HEK293 (cell line): ENCODE data around the gene NIPAL3.

Experiments
- CTCF ChIA-PET: fragments of 350-600 bp; formaldehyde crosslinking; extraction: SDS; loops from one replicate; lab custom pipeline; 2021; ENCODE audit warnings: antibody characterized with exemption; lab: Yijun Ruan, JAX
- POLR2A ChIA-PET: fragments of 300-600 bp; formaldehyde crosslinking; extraction: SDS; loops from one replicate; lab custom pipeline; 2020; ENCODE audit warnings: antibody characterized with exemption, inconsistent platforms; lab: Yijun Ruan, JAX
- H3K27ac ChIP-seq: fragments of 200-500 bp; sonication (Bioruptor generic); 2 replicates; pipeline ENCODE4 v1.5.1; 2014; ENCODE audit warnings: low read depth, low read length, control low read depth, inconsistent platforms; ENCODE audit errors: extremely low read depth
- H3K36me3 ChIP-seq, 2 experiments: fragments of 200-500 bp in 1 of 2; sonication (Bioruptor generic) in 1 of 2; 1 replicate in 1 of 2; 2 replicates in 1 of 2; pipeline ENCODE4 v1.5.1; 2014 to 2017; ENCODE audit warnings: inconsistent platforms in 2 of 2, low read length in 2 of 2; ENCODE audit not compliant: control insufficient read depth in 2 of 2, insufficient read depth in 1 of 2
- H3K4me1 ChIP-seq: fragments of 200-500 bp; sonication (Bioruptor generic); 2 replicates; pipeline ENCODE4 v1.5.1; 2014; ENCODE audit warnings: mild to moderate bottlenecking, low read length, inconsistent platforms; ENCODE audit not compliant: control insufficient read depth, insufficient read depth
- H3K4me3 ChIP-seq: 2 replicates; pipeline ENCODE4 v1.5.1; 2011; ENCODE audit warnings: low read depth, mild to moderate bottlenecking, control low read depth, low read length, moderate library complexity
- H3K9me3 ChIP-seq: fragments of 200-500 bp; sonication (Bioruptor generic); 2 replicates; pipeline ENCODE4 v1.5.1; 2014; ENCODE audit warnings: low read depth, low read length, inconsistent platforms; ENCODE audit not compliant: control insufficient read depth, insufficient read depth
- EGR2 ChIP-seq: fragments of 450-650 bp; formaldehyde crosslinking; IDR thresholded peaks from 2 replicates; pipeline ENCODE4 v1.5.1; 2016; ENCODE audit warnings: low read depth, missing biosample characterization, missing genetic modification characterization
- KLF7 ChIP-seq: fragments of 450-650 bp; formaldehyde crosslinking; IDR thresholded peaks from 2 replicates; pipeline ENCODE4 v1.5.1; 2016; ENCODE audit warnings: missing biosample characterization, missing genetic modification characterization, borderline replicate concordance
- ZBTB49 ChIP-seq: fragments of 450-650 bp; formaldehyde crosslinking; IDR thresholded peaks from 2 replicates; pipeline ENCODE4 v1.5.1; 2016; ENCODE audit warnings: missing biosample characterization, missing genetic modification characterization, low read depth
- ZFHX2 ChIP-seq: fragments of 450-650 bp; formaldehyde crosslinking; conservative IDR thresholded peaks from 2 replicates; pipeline ENCODE4 v1.5.1; 2016; ENCODE audit warnings: missing biosample characterization, missing genetic modification characterization
- ZNF10 ChIP-seq: fragments of 450-650 bp; formaldehyde crosslinking; IDR thresholded peaks from 2 replicates; pipeline ENCODE4 v1.5.1; 2017; ENCODE audit warnings: missing biosample characterization, missing genetic modification characterization
- ZNF121 ChIP-seq: fragments of 450-650 bp; formaldehyde crosslinking; IDR thresholded peaks from 2 replicates; pipeline ENCODE4 v1.5.1; 2016; ENCODE audit warnings: missing biosample characterization, missing genetic modification characterization
- ZNF148 ChIP-seq: fragments of 450-650 bp; formaldehyde crosslinking; IDR thresholded peaks from 2 replicates; pipeline ENCODE4 v1.5.0; 2017; ENCODE audit warnings: missing biosample characterization, missing genetic modification characterization, borderline replicate concordance
- ZNF169 ChIP-seq: fragments of 450-650 bp; formaldehyde crosslinking; IDR thresholded peaks from 2 replicates; pipeline ENCODE4 v1.5.1; 2016; ENCODE audit warnings: missing biosample characterization, missing genetic modification characterization
- ZNF24 ChIP-seq: fragments of 450-650 bp; formaldehyde crosslinking; IDR thresholded peaks from 2 replicates; pipeline ENCODE4 v1.5.1; 2016; ENCODE audit warnings: missing biosample characterization, missing genetic modification characterization
- ZNF513 ChIP-seq: fragments of 450-650 bp; IDR thresholded peaks from 2 replicates; pipeline ENCODE4 v1.5.1; 2018; ENCODE audit warnings: missing biosample characterization, missing genetic modification characterization
- ZNF555 ChIP-seq: fragments of 450-650 bp; formaldehyde crosslinking; conservative IDR thresholded peaks from 2 replicates; pipeline ENCODE4 v1.5.1; 2017; ENCODE audit warnings: missing biosample characterization, mild to moderate bottlenecking, missing genetic modification characterization, inconsistent platforms
- ZNF768 ChIP-seq: fragments of 450-650 bp; formaldehyde crosslinking; IDR thresholded peaks from 2 replicates; pipeline ENCODE4 v1.5.1; 2018; ENCODE audit warnings: missing biosample characterization, mild to moderate bottlenecking, missing genetic modification characterization
- ZNF830 ChIP-seq: fragments of 450-650 bp; IDR thresholded peaks from 2 replicates; pipeline ENCODE4 v1.5.0; 2018; ENCODE audit warnings: missing biosample characterization, missing genetic modification characterization, low read depth, mild to moderate bottlenecking, moderate library complexity
- ZSCAN18 ChIP-seq: fragments of 450-650 bp; formaldehyde crosslinking; IDR thresholded peaks from 2 replicates; pipeline ENCODE4 v1.5.1; 2016; ENCODE audit warnings: missing biosample characterization, missing genetic modification characterization
- TF ChIP-seq, protein P1 (sequence below): fragments of 450-650 bp; formaldehyde crosslinking; IDR thresholded peaks from 2 replicates; pipeline ENCODE4; 2016; ENCODE audit warnings: missing biosample characterization, missing genetic modification characterization
- TF ChIP-seq, protein P2 (sequence below): fragments of 450-650 bp; formaldehyde crosslinking; IDR thresholded peaks from 2 replicates; pipeline ENCODE4 v1.5.1; 2016; ENCODE audit warnings: missing biosample characterization, missing genetic modification characterization
- TF ChIP-seq, protein P3 (sequence below): fragments of 450-650 bp; formaldehyde crosslinking; IDR thresholded peaks from 2 replicates; pipeline ENCODE4 v1.5.1; 2016; ENCODE audit warnings: missing biosample characterization, missing genetic modification characterization

NIPAL3 gene

DNA sequence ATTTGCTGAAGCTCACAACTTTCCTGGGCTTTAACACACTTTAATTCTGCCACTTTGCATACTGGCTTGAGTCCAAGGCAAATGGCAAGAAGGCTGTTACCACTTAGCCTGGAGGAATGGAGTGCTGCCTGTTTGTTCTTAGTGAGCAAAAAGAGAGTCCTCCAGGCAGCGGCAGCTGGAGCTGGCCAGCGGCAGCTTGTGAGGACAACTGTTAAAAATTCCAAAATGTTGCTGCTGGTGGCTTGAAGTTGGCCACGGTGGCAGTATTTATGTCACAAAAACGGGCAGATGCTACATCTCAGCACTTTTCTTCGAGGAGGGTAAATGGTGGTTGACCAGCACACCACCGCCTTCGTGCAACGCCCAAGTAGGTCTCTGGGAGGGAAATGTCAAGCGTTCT, 29.4 kb upstream of the NIPAL3 start:
- H3K36me3 ChIP-seq: peaks cover 5 to 75% of the 10 kb centered on the region in 2 experiments; a peak in 2 of 3 replicates
- ChIA-PET POLR2A (no interaction called here), CTCF (interaction anchor here (0.6 to 11.1 kb wide), 12 partner anchors 13 to 463 kb away, joined by 3 to 175 read pairs (median 4); no protein-coding TSS in a partner anchor)
- TF ChIP-seq, protein P1, sequence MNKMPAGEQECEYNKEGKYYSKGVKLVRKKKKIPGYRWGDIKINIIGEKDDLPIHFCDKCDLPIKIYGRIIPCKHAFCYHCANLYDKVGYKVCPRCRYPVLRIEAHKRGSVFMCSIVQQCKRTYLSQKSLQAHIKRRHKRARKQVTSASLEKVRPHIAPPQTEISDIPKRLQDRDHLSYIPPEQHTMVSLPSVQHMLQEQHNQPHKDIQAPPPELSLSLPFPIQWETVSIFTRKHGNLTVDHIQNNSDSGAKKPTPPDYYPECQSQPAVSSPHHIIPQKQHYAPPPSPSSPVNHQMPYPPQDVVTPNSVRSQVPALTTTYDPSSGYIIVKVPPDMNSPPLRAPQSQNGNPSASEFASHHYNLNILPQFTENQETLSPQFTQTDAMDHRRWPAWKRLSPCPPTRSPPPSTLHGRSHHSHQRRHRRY (tag by site-specific recombination): no peak
- peak; percentile 31; the same call in 1 of the 2 replicates for TF ChIP-seq ZFHX2 (tag by site-specific recombination)
- H3K9me3 ChIP-seq: no peaks in the 10 kb centered on the region
- no peaks in the 10 kb centered on the region for H3K4me1 ChIP-seq
- H3K4me3 ChIP-seq: no peak overlapping the region
- H3K27ac ChIP-seq: no peak overlapping the region

- no peak overlapping the region for H3K4me3 ChIP-seq
- POLR2A ChIA-PET: no interaction called here
- H3K27ac ChIP-seq: no peak overlapping the region
- TF ChIP-seq ZNF513 (tag by site-specific recombination) (0 out of 2 replicates have a peak, but pooled peaks have one; percentile 40), ZNF10 (tag by site-specific recombination) (no peak)
- TF ChIP-seq, all 188 proteins: peak for 1
- Histone ChIP-seq H3K36me3 (peaks cover 5 to 72% of the 10 kb centered on the region in 2 experiments; a peak in 2 of 3 replicates), H3K9me3 (no peaks in the 10 kb centered on the region), H3K4me1 (no peaks in the 10 kb centered on the region)
- CTCF ChIA-PET: interaction anchor here (11.1 kb wide), 1 partner anchor 187 kb away, joined by 175 read pairs; no protein-coding TSS in a partner anchor
Measured at GRCh38 chr1:24386931-24387330, 28.7 kb upstream of the NIPAL3 start.

DNA sequence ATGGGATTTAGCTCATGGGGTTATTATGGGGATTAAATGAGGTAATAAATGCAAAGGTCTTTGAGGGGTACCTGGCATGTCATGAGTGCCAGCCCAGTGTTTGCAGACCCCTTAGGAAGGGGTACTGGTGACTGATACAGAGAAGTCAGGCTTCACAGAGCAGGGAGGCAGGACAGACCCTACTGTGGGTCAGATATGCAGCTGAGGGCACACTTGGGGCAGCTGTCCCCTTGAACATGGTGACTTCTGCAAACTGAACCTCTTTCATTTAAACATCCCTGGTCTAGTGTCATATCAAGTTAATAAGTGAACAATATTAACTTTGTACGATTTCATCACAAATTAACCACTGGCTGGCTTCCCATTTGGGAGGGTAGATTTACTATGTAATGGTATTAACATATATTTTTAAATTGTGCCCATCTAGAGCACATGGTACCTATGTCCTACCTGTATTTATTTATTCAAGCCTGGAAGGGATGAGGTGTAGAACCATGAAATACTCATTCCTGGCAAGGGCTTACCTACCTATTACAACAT, 27.9 kb upstream of the NIPAL3 start:
- H3K4me1 ChIP-seq: no peaks in the 10 kb centered on the region
- H3K36me3 ChIP-seq: peaks cover 5 to 64% of the 10 kb centered on the region in 2 experiments; a peak in 2 of 3 replicates
- ChIA-PET POLR2A (no interaction called here), CTCF (interaction anchor here (0.5 to 11.1 kb wide), 3 partner anchors 49 to 236 kb away, joined by 3 to 175 read pairs (median 3); no protein-coding TSS in a partner anchor)
- no peak overlapping the region for H3K4me3 ChIP-seq
- H3K9me3 ChIP-seq: no peaks in the 10 kb centered on the region
- no peak overlapping the region for H3K27ac ChIP-seq
- no peak for TF ChIP-seq ZNF768 (tag by site-specific recombination)
- no peak for TF ChIP-seq ZNF24 (tag by site-specific recombination)
- no peak for TF ChIP-seq ZNF555 (tag by site-specific recombination)
- TF ChIP-seq EGR2 (tag by site-specific recombination): no peak
- TF ChIP-seq ZNF169 (tag by site-specific recombination): no peak
- TF ChIP-seq, protein P2, sequence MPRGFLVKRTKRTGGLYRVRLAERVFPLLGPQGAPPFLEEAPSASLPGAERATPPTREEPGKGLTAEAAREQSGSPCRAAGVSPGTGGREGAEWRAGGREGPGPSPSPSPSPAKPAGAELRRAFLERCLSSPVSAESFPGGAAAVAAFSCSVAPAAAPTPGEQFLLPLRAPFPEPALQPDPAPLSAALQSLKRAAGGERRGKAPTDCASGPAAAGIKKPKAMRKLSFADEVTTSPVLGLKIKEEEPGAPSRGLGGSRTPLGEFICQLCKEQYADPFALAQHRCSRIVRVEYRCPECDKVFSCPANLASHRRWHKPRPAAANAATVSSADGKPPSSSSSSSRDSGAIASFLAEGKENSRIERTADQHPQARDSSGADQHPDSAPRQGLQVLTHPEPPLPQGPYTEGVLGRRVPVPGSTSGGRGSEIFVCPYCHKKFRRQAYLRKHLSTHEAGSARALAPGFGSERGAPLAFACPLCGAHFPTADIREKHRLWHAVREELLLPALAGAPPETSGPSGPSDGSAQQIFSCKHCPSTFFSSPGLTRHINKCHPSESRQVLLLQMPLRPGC (tag by site-specific recombination): no peak
- TF ChIP-seq ZNF121: no peak
- TF ChIP-seq ZNF830 (tag by site-specific recombination): no peak
- no peak for TF ChIP-seq ZBTB49 (tag by site-specific recombination)
- TF ChIP-seq ZNF148 (tag by site-specific recombination): no peak
- TF ChIP-seq, protein P3, sequence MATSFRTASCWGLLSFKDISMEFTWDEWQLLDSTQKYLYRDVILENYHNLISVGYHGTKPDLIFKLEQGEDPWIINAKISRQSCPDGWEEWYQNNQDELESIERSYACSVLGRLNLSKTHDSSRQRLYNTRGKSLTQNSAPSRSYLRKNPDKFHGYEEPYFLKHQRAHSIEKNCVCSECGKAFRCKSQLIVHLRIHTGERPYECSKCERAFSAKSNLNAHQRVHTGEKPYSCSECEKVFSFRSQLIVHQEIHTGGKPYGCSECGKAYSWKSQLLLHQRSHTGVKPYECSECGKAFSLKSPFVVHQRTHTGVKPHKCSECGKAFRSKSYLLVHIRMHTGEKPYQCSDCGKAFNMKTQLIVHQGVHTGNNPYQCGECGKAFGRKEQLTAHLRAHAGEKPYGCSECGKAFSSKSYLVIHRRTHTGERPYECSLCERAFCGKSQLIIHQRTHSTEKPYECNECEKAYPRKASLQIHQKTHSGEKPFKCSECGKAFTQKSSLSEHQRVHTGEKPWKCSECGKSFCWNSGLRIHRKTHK: no peak
- TF ChIP-seq KLF7 (tag by site-specific recombination): no peak
- TF ChIP-seq ZSCAN18 (tag by site-specific recombination): no peak
